ENCODE measurements around the gene ARL6IP5.

ARL6IP5 gene

DNA sequence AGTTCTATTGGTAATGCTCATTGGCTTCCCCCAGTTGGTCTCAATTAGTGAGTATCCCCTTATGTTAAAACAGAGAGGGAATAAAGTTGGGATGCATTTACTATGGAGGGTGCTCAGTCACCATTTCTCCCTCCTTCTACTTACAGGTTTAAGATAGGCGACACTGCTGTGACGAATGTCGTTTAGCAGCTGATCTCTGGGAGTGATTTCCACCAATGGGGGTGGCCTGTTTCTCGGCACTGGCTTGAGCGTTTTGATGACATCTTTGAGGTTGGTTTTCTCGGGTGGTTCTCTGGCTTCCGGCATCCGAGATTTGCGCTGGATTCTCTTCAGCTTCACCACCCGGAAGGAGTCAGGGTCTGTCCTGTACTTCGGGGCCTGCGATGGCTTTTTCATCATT, 33.8 kb downstream of the ARL6IP5 start:
- DNase-seq: no peak

- DNase-seq: no peak
These were observed 34.4 kb downstream of the ARL6IP5 start for GRCh38 chr3:69119138-69119537.

- DNase-seq: no peak
These were observed 34.9 kb downstream of the ARL6IP5 start for GRCh38 chr3:69119681-69120080.

- peak; percentile 65 to 88 (median 69) for DNase-seq
These were observed 36.2 kb downstream of the ARL6IP5 start for GRCh38 chr3:69120879-69121464.

- no peak for DNase-seq
These were observed 36.8 kb downstream of the ARL6IP5 start for GRCh38 chr3:69121513-69121912.

- peak in 1 of 3 experiments; percentile 3 for DNase-seq
These were observed 37.2 kb downstream of the ARL6IP5 start for GRCh38 chr3:69121950-69122349.

- no peak for DNase-seq
These were observed 37.7 kb downstream of the ARL6IP5 start, which contains the start of gene LMOD3 for GRCh38 chr3:69122403-69122802. Gene LMOD3 (minus strand): TSS chr3:69122595. CDS start chr3:69122386, 209 bp downstream.

GRCh38 chr3:69126216-69126615, 41.5 kb downstream of the ARL6IP5 start:
- DNase-seq: no peak

DNA sequence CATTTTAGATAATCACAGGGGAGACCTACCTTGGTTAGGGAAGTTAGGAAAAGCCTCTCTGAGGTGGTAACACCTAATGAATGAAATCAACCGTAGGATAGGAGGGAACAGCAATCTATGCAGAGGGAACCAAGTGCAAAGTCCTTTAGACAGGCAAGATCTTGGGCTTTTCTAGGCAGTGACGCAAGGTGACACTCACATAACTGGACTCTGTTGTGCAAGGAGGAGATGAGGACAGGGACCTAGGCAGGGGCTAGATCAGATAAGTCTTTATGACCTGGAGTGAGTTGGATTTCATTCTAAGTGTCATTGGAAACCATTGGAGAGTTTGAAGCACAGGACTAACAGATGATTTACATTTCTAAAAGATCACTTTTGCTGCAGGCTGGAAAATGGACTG, 42.3 kb downstream of the ARL6IP5 start:
- DNase-seq: no peak

DNA sequence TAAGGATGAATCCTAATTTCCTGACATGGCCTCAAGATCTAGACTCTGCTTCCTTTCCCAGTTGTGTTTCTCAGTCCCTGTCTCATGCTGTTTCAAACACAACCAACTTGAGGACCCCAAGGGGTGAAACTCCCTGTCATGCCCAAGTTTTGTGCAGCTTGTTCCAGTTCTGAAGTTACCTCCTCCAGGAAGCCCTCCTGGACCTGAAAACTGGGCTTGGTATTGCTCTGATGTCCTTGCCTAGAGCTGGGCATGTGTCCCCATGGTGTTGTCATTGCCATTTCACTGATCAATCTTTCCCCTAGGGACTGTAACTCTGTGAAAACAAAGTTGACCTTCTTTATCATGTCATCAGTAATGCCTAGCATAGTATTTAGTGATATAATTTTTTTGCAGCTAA, 43.8 kb downstream of the ARL6IP5 start:
- DNase-seq: no peak

DNA sequence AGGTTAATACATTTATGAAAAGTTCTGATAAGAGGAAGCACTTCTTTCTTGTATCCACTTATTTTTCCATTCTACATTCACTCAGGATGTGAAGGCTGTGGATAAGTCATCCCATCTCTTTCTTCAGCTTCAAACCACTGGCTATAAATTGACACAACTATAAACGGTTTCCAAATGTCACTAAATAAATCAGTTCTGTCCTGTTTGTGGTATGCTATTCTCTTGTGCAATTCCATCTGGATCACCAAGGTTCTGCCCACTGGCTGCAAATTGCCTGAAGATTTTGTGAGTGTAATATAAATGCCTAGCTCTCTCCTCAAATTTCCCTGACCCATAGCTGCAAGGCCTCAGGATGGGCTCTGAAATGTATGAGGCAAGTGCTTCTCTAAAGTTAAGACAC, 44.8 kb downstream of the ARL6IP5 start:
- DNase-seq: no peak

DNA sequence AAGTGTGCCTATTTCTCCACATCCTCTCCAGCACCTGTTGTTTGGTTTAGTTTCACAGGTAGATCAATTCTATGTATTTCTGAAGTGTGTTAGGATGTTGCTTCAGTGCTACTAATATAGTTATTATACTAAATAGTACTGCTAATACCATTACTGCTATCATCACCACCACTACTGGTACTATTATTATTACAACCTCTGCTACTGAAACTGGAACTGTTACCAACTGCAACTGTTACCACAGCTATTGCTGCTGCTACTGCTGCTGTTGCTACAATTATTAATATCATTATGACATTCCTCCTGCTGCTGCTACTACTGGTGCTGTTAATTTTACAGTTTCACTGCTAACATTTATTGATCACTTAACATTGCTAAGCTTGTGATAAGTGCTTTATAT, 46.0 kb downstream of the ARL6IP5 start:
- DNase-seq: no peak

DNA sequence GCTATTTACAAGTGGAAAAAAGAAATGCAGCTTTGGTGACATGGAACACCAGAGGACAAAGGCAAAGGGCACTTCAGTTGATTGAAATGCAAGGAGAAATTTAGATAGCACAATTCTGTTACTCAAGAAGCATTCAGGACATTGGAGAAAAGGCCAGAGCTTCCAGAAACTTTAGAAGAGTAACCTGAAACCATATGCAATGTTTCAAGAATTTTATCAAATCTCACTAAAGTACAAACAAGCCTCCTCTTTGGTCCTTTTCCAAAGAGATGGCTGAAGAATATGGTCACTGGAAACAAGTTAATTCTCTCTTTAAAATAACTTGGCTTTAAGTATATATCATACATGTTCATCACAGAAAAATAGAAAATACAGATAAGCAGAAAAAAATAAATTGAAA, 52.3 kb downstream of the ARL6IP5 start:
- DNase-seq: no peak

- DNase-seq: no peak
These were observed 52.7 kb downstream of the ARL6IP5 start for GRCh38 chr3:69137412-69137811.

- no peak for DNase-seq
These were observed 56.6 kb downstream of the ARL6IP5 start for GRCh38 chr3:69141313-69141712.

DNA sequence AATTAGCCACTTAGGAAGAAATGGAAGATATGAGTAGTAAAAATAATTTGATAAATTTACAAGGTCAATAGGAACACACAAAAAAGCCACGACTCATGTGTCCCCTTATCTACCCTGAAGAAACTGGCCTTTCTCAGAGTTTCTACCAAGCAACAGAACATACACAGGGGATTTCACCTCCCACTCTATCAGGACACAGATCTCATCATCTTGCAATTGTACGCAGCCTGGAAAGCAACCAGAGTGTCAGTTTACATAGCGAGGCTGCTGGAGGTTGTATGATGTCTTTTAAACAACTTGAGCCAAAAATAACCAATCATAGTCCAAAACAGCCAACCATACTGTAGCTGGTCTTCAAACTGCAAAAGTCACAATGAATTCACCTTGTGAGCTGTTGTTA, 57.4 kb downstream of the ARL6IP5 start:
- no peak for DNase-seq

- no peak for DNase-seq
These were observed 58.2 kb downstream of the ARL6IP5 start for GRCh38 chr3:69142797-69143454.

DNA sequence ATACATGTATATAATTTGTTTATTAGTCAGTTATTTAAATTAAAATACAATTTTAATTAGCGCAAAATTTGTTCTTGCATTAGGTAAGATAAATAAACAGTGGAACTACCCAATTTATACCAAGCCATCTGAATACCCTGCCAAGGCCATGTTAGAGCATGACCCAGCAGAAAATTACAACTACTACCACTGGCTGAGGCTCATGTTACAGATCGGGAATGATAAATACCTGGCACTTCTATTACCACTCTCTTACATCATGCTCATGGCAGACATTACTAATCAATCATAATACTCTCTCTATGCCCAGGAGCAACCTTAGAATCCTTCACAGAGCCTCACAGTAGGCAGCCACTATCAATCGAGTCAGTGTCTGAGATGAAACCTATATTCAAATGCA, 58.9 kb downstream of the ARL6IP5 start:
- peak in 1 of 3 experiments; percentile 26 for DNase-seq

DNA sequence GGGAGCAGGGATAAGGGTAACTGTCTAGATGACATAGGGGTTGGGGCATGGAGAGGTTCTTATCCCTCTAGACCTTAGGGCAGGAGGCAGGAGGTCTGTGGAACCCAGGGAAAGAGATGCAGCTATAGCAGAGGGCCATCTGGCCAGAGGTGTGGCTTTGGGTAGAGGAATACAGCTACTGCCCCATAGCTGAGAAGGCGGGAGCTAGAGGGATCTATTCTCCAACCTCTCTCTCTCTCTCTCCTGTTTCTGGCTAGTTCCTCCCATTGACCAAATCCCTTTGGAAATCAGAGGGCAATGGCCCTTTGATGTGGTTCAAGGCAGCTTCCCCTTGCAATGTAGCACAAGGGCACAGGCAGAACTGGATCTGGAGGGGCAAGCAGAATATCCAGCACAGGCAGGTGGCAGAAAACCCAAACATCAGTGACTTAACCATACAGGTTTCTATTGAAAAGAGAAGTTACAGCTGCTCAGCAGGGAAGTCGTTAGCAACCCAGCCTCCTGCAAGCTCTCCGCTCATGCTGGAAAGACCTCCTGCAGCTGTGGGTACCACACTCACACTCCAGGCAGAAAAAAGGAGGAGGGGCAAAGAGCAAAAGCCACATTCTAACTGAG, 60.0 kb downstream of the ARL6IP5 start:
- DNase-seq: peak; percentile 4 to 84 (median 61)

- no peak for DNase-seq
These were observed 61.0 kb downstream of the ARL6IP5 start for GRCh38 chr3:69145688-69146087.

GRCh38 chr3:69149586-69149985, 64.8 kb downstream of the ARL6IP5 start:
- peak in 1 of 3 experiments; percentile 30 for DNase-seq
